Left lung (tissue), 10 donors: ENCODE measurements around the gene PPM1H. TPM values are rescaled to one million over a fixed set of nuclear protein-coding genes. Genes with fewer than 3 reads are reported as not detected.

Experiments used
- ATAC-seq: fragments of 200-7000 bp; cut with Tn5 transposase; one replicate; pipeline ENCODE4 v1.9.1; 2020; ENCODE audit warnings: moderate library complexity
- DNase-seq, 4 donors: peaks; one replicate each; pipeline ENCODE4 v3.0.0-alpha.2; 2013 to 2020
- H3K27ac ChIP-seq, 2 donors: fragments of 200-600 bp; sonication (generic) in 1 of 2; one replicate each; pipeline versions ENCODE4 v1.5.0 to v1.8.0; 2020 to 2021
- H3K27me3 ChIP-seq, 2 donors: fragments of 200-600 bp; sonication (generic) in 1 of 2; one replicate each; pipeline versions ENCODE4 v1.5.0 to v1.8.0; 2020 to 2021
- H3K36me3 ChIP-seq, 2 donors: fragments of 200-600 bp; sonication (generic) in 1 of 2; one replicate each; pipeline versions ENCODE4 v1.5.0 to v1.8.0; 2020 to 2021
- H3K4me1 ChIP-seq, 2 donors: fragments of 200-600 bp; one replicate each; pipeline ENCODE4 v1.8.0; 2021
- H3K4me3 ChIP-seq, 2 donors: fragments of 200-600 bp; sonication (generic) in 1 of 2; one replicate each; pipeline versions ENCODE4 v1.5.0 to v1.8.0; 2020 to 2021; ENCODE audit warnings: mild to moderate bottlenecking in 1 of 2
- H3K9me3 ChIP-seq, 2 donors: fragments of 200-600 bp; sonication (generic) in 1 of 2; one replicate each; pipeline versions ENCODE4 v1.5.0 to v1.8.0; 2020 to 2021
- CTCF ChIP-seq, 2 donors: fragments of 200-600 bp; sonication (generic) in 1 of 2; IDR thresholded peaks; one replicate each; pipeline versions ENCODE4 v1.5.0 to v1.8.0; 2021; ENCODE audit warnings: antibody characterized with exemption in 2 of 2
- intact Hi-C, 2 donors: fragments of 100-400 bp; cut with DNase I; formaldehyde crosslinking; loops; one replicate each; pipeline versions ENCODE4 v1.11.2 to v1.14.2; 2022
- polyA plus RNA-seq, 6 donors: library from polyadenylated mRNA; unstranded; fragments of 120-200 nt; gene quantifications; one replicate each; pipeline ENCODE4 v1.2.1, GENCODE V29; 2013; ENCODE audit not compliant: insufficient read length in 6 of 6
- total RNA-seq, 2 donors: library from RNA; stranded (reverse); fragmentation: NEBNext Ultra II Directional; extraction: Animal tissue kit (Norgen Biotek cat#: 25700); gene quantifications; one replicate each; pipeline ENCODE4 v1.2.1, GENCODE V29; 2021
- donor health status: DM: no; HTN: yes; CAD: no.
- donor health status: DM: no; HTN: no; CAD: no.

PPM1H gene
- total and polyA plus RNA-seq, 8 donors = 5.9 to 12.7 (median 10.6) TPM

- no peak for TF ChIP-seq CTCF (IDR thresholded peaks at IDR 0.05)
- DNase-seq (no peak), ATAC-seq (no peak)
- Histone ChIP-seq H3K36me3 (no peaks in the 10 kb centered on the region), H3K9me3 (no peaks in the 10 kb centered on the region), H3K4me3 (no peak overlapping the region), H3K27ac (peak overlapping the region in 1 of 2 donors; percentile 66), H3K27me3 (no peaks in the 10 kb centered on the region), H3K4me1 (peaks cover 0 to 15% of the 10 kb centered on the region in 2 donors)
- intact Hi-C loops = no loop called here
Observed at GRCh38 chr12:62914443-62915203, 20.3 kb downstream of the PPM1H start.

DNA sequence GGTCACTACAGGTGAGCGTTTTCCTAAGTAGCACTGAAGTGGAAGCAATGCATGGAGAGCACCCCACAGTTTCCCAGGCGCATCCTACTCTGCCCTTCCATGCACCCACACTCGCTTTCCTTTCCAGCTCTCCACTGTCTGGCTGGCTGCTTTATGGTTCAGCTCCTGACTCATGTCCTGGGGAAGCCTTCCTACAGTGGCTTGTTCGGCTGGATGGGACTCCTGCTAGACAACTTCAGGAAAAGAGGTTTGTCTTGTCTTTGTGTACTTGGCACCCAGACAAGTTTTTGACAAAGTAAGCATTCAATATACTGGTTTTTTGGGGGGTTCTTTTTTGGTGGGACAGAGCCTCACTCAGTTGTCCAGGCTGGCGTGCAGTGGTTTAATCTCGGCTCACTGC, 21.6 kb downstream of the PPM1H start:
- Histone ChIP-seq H3K4me1 (peaks cover 0 to 15% of the 10 kb centered on the region in 2 donors), H3K27me3 (no peaks in the 10 kb centered on the region), H3K36me3 (no peaks in the 10 kb centered on the region), H3K27ac (peak overlapping the region in 1 of 2 donors; percentile 66), H3K4me3 (no peak overlapping the region), H3K9me3 (no peaks in the 10 kb centered on the region)
- no peak for ATAC-seq
- intact Hi-C loops = no loop called here
- no peak for TF ChIP-seq CTCF (IDR thresholded peaks at IDR 0.05)
- no peak for DNase-seq

DNA sequence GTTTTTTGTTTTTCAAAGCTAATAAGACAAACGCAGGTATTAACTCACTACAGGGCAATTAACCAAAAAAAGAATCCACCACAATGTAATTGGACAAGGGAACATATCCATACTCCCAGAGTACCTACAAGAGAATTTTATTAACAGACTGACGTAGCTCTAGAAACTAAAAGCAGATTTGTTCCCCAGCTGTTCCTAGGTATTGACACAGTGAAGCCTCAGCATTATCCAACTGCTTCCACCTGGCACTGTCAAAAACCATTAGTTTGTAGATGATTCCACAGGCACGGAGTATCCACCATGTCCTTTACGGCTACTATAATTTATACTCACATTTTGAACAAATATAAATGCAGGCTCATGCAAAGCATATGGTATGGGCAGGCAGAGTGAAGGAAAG, 22.3 kb downstream of the PPM1H start:
- no peak for ATAC-seq
- Histone ChIP-seq H3K36me3 (no peaks in the 10 kb centered on the region), H3K9me3 (no peaks in the 10 kb centered on the region), H3K4me3 (no peak overlapping the region), H3K27ac (no peak overlapping the region), H3K27me3 (no peaks in the 10 kb centered on the region), H3K4me1 (peaks cover 0 to 15% of the 10 kb centered on the region in 2 donors)
- intact Hi-C loops = no loop called here
- no peak for DNase-seq
- no peak for TF ChIP-seq CTCF (IDR thresholded peaks at IDR 0.05)

DNA sequence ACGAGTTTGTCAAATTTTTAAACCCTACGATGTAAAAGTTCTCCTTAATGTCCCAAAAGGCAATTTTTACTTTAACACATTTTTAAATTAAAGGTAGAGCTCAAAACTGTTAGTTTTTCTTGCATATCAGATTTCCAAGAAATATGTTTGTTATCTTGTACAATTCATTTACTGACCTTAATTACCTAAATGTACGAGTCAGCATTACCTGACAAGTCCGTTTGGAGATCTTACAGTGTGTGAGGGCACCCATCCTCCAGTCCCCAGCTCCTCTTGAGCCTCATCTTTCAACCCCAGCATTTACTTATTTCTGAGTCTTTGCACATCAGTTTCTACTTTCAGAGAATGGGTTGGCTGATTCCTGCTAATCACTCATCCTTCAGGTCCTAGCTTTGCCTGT, 23.7 kb downstream of the PPM1H start:
- Histone ChIP-seq H3K4me3 (no peak overlapping the region), H3K27me3 (no peaks in the 10 kb centered on the region), H3K4me1 (peaks cover 0 to 15% of the 10 kb centered on the region in 2 donors), H3K27ac (no peak overlapping the region), H3K9me3 (no peaks in the 10 kb centered on the region), H3K36me3 (no peaks in the 10 kb centered on the region)
- no peak for DNase-seq
- no peak for TF ChIP-seq CTCF (IDR thresholded peaks at IDR 0.05)
- intact Hi-C loops = no loop called here
- ATAC-seq = no peak

- Histone ChIP-seq H3K27me3 (no peaks in the 10 kb centered on the region), H3K27ac (no peak overlapping the region), H3K9me3 (no peaks in the 10 kb centered on the region), H3K4me3 (no peak overlapping the region), H3K4me1 (peaks cover 0 to 15% of the 10 kb centered on the region in 2 donors), H3K36me3 (no peaks in the 10 kb centered on the region)
- no peak for TF ChIP-seq CTCF (IDR thresholded peaks at IDR 0.05)
- ATAC-seq (no peak), DNase-seq (no peak)
- intact Hi-C loops = no loop called here
Observed at GRCh38 chr12:62910549-62911169, 24.3 kb downstream of the PPM1H start.
